GM19240 (cell line): ENCODE results near the gene MIA3.
A peak's percentile ranks its signal among the peaks of the same experiment; 100 is the strongest.
"Not testable (repeated sequence)": the region's sequence is repeated elsewhere in the genome, so short reads cannot be mapped to it uniquely, and the experiment has no call there.

ENCODE experiments used
- DNase-seq: peaks from one replicate; pipeline ENCODE4 v3.0.0; 2011; ENCODE audit warnings: low spot score; ENCODE audit not compliant: insufficient read length

MIA3 gene

DNA sequence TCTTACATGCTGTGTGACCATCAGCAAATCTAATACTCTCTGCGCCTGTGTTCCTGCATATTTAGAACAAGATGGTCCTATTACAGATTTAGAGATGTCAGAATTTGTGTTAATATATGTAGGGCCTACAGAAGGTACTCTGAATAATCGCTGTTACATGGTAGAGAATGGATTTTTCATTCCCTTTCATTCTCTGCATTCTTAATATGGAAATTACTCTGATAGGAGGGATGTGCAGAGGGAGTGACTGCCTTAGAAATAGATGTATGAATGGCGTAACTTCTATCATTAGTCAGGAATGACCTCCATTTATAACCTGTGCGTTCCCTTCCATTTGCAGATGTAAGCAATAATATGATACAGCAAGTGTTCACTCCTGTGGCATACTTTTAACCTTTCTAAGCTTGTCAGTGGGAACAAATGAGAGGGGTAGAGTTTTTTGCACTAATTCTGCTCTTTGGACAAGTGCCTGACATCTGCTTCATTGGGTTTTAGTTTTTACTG lies 45.6 kb downstream of the MIA3 start:
- no peak for DNase-seq

DNA sequence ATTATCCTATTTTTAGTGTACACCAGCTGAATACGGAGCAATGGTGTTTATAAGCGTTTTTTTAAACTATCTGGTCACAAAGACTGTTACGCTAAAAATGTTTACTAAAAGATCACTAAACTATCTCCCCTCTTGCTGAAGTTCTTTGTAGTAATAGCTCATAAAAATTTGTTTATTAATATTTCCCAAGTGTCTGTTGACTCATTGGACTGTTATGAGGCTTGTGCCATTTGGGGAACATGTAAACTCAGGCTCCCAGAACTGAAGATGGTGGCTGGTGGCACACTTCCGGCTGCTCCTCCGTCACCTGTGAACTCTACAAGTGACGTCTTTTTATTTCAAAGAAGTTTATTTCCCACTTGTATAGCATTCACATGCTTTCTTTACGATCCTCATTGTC lies 48.1 kb downstream of the MIA3 start:
- no peak for DNase-seq

DNA sequence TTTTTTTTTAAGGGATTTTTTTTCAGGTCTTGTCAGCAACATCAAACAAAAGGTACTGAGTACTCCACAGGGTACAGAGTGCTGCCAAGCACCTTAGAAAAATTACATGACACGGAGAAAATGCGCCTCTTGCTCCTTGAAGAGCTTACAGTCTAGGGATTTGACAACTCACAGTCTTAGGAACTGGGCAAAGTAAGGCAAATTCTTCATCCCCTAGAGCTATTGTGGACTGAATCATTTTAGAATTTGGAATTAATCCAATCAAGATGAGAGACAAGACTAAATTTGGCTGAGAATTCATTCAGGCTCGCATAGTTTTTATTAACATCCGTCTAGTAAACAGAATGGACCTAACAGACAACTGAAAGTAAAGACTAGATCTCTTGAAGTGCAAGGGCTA lies 50.3 kb downstream of the MIA3 start:
- DNase-seq: not testable (repeated sequence)

DNA sequence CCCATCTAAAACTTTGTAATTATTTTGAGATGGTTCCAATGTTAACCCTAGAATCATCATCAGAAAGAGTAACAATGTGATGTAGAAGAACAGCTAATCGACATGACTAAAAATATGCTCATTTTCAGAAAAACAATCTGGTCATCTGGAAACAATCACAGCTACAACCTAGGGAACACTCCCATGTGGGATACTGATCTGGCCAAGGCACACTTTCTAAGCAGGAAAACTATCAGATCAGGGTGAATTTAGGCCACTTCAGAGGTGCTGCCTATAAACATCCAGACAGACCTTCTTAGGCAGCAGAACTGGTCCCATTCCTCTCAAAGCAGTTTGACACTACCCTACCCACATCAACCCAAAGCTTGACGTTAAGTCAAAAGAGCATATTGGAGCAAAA lies 51.2 kb downstream of the MIA3 start:
- DNase-seq: not testable (repeated sequence)

DNA sequence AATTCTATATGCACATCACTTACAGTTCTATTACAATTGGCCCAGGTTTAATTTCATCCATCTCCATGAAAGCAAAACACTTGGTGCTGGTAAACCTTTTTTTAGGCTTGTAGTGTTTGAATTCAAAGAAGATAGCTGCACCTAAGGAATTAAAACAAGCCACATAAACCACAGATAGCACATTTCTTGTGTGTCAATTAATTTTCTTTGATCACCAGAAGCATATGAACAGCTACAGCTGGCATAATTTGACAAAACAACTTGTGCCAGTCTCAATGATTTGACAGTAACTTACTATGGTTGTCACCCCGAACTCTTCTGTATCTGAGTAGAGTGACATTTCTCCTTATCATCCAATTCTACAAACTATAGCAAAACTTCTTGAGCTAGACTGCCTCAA lies 52.2 kb downstream of the MIA3 start:
- DNase-seq: no peak

DNA sequence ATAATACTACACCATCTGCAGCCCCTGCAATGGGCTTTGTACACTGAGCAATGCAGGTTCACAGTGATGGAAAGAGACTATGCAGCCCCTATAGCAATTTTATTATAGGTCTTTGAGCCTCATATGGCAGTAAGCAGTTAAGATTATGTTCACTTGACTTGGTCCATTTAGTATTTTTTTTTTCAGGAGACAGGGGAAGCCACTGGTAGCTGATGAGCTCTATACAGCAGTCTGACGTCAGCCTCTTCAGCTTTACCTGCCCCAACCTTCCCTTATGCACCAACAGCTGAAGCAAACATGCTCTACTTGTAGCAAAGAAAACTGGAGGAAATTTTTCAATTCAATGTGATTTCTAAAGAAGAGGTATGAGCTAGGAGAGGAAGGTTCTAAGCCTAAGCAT lies 62.2 kb downstream of the MIA3 start:
- DNase-seq: no peak

DNA sequence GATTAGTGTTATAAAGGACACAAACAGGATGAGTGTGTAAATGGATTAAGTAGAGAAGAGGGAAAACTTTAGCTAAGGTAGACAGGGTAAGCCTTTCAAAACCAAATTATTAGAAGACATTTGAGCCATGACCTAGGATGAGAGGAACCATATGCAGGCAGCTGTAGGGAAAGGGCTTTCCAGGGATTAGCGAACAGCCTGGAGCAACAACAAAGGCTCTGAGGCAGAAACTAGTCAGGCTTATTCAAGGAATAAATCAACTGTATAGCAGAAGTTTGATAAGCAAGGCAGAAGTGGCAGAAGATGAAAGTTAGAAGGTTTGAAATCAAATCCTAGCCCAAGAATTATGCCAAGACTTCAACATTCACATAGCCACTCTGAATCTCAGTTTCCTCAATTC lies 73.1 kb downstream of the MIA3 start:
- DNase-seq: no peak

DNA sequence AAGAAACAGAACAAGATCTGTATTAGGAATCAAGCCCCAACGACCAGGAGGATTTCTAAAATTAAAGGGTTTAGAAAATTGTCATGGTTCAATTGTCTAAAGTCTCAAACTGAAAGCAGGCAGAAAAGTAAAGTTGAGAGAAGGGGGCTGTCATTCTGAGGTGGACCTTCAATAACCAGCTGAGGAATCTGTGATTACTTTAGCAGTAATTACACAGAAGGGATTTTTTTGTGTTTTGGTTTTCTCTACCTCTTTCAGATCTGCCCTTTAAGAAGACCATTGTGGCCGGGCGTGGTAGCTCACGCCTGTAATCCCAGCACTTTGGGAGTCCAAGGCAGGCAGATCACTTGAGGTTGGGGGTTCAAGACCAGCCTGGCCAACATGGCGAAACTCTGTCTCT lies 77.0 kb downstream of the MIA3 start:
- DNase-seq: no peak

DNA sequence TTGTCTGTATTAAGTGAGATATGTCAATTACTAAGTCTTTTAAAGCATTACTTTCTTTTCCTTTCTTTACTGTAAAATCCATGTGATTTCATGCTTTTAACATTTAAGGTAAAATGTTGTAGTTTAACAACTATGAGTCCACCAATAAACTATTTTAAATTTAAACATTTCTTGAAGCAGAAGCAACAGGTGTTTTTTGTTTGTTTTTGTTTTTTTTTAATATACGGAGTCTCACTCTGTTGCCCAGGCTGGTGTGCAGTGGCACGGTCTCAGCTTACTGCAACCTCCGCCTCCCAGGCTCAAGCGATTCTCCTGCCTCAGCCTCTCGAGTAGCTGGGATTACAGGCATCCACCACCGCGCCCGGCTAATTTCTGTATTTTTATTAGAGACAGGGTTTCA lies 78.8 kb downstream of the MIA3 start:
- no peak for DNase-seq

DNA sequence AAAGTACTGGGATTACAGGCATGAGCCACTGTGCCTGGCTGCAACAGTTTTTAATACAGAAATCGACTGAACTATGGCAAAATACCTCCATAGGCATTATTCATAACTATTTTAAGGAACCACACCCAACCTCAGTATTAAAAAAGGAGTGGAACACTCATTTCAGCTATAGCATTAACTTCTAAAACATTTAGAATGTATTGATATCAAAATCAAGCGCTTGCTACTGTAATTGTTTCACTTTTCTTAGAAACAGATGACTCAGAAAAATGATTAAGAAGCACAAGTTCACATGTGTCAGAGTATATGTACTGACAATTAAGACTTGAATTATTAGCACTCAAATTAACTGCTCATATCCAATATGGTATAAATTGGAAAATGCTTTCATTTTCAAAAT lies 79.3 kb downstream of the MIA3 start:
- DNase-seq: no peak

DNA sequence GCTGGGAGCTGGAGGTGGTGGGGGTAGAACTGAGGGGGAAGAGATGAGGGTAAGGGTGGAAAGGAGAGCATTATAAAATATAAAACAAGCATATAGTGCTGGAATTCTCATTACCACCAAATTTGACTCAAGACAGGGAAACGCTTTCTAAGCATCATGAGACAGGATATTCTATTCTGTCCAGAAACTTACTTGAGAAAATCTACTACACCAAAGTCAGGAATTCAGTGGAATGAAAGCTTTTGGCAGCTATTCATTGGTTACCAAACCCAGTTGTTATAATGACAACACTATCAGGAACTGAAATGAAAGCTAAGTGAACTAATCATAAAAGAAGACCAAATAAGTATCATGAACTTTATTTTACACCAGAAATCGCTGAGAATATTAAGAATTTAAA lies 79.9 kb downstream of the MIA3 start:
- DNase-seq: no peak

DNA sequence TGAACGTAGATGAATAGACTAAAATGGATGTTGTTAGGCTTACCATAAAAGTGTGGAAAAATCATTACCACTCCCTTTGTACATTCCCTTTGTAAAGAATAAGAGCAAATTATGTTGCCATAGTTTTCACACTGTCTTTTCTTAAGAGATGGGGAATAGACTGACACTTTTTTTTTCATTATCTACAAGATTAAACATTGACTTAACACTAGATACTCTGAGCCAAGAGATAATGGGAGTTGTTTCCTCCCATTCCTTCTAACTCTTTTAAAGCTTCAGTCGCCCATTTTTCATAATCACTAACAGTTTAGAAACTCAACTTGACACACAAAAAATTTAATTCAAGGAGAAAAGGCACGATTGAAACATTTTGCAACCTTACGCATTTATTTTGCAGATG lies 84.3 kb downstream of the MIA3 start:
- DNase-seq: no peak

DNA sequence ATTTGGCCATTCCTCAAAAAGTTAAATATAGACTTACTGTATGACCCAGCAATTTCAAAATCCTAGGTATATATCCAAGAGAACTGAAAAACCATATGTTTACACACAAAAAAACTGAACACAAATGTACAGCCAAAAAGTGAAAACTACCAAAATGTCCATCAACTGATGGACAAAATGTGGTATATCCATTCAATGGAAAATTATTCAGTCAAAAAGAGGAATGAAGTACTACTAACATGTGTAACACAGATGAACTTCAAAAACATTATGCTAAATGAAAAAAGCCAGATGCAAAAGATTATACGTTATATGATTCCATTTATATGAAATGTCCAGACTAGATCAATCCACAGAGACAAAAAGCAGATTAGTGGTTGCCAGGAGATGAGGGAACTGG lies 86.4 kb downstream of the MIA3 start:
- DNase-seq: no peak

DNA sequence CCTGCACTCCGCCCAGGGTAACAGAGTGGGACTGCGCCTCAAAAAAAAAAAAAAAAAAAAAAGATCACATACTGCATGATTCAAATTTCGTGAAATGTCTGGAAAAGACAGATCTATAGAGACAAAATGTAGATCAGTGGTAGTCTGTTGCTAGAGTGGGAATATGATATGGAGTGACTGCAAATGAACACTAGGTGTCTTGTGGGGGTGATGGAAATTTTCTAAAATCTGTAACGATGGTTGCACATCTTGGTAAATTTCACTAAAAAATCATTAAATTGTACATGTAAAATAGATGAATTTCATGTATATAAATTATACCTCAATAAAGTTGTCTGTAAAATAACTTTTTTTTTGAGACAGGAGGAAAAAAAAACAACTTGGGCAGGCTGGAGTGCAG lies 88.9 kb downstream of the MIA3 start:
- no peak for DNase-seq

DNA sequence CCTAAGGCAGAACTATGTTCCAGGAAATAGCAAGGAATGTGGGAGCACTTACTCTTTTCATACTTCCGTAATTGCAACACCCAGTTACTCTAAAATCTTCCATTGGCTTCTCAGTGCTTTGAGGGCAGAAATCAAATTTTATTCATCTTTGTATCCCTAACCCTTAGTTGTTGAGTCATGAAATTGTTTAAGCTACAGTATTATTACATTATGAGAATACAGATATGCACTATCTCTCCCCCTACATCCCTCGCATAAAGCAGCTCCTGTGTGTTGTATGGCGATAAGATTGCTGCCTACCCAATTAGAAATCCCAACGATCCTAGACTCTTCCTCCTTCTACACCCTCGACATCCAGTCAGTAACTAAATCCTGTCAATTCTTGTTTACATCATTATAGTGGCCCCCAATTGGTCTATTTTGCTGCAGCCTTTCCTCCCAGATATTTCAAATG lies 91.8 kb downstream of the MIA3 start:
- DNase-seq: no peak

DNA sequence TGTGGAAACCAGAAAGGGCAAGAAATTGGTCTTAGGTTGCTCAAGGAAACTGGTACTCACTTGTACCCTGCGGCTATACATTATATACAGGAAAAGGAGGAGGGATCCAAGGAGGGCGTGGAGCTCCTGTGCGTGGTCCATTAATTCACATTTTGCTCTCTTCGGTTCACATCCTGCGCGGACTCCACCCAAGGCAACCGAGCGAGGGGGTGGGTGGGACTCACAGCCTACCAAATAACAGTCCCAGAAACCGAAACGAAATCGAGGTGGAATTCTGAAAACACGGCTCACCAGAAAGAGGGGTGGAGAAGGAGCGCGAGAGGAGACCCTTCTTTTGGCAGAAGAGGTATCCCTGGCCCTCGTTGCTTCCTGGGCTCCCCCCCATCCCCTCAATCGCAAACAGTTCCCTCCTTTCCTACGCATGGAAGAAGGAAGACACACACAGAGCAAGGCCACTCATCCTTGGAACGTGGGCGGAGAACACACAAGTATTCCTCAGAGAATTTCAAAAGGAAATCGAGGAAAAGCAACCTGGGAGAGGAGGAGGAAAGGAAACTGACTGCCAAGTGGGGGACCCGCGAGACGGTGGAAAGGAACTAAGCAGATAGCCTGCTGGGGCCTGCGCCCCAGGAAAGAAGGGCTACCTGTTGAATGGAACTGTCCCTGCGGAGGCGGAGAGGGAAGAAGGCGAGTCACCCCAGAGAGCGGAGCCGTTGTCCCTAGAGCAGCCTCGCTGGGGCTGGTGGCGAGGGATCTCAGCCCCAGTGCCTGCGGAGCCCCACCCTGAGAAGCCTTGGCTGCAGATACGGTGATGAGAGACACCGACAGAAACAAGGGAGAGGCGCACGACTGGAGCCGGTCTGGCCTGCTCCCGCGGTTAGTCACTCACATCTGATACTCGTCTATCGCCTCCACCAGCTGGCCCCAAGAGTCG lies 93.7 kb downstream of the MIA3 start:
- no peak for DNase-seq

DNA sequence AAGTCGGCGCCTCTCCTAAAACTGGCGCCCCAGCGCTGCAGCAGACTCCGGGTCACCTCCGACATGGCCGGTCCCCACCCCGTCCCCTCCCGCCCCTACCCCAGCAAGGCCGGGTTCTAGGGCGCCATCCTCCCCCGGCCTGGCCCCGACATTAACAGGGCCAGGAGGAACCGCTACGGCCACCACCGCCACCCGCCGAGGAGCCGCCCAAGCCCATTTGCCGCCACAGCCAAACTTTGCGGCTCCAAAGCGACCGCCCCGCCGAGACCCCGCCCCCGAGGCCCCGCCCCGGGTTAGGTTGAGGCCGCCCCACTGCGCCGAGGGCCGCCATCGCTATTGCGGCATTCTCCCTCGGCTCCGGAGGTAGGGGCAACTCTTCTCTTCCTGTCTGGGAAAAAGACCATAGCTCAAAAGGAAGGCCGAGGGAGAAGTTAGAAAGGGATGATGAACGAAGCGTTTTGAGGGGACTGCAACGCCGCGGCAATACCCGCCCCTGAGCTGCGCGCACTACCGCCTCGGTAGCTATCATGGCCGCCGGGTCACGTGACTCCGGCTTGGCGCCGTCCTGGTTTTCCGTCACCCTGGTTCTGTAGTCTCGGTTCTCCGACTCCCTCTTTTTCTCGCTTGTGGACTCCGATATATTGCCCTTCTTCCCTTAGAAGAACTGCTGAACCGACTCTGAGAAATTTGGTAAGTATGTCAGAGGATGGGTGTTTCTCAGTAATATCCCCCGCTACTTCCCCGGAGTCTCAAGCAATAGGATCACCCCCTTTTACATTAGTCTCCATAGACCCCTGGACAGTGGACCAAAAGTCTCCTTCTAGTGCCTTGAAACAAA lies 94.6 kb downstream of the MIA3 start, which contains the start of the genes AIDA and BROX:
Gene AIDA (minus strand): TSS at position 239 of the 838 bp plus-strand sequence. CDS start 174 bp downstream, at position 65.
Gene BROX (plus strand): TSS at position 312 of the 838 bp plus-strand sequence. CDS start 3,136 bp downstream, outside the sequence.
- peak; percentile 58 for DNase-seq

DNA sequence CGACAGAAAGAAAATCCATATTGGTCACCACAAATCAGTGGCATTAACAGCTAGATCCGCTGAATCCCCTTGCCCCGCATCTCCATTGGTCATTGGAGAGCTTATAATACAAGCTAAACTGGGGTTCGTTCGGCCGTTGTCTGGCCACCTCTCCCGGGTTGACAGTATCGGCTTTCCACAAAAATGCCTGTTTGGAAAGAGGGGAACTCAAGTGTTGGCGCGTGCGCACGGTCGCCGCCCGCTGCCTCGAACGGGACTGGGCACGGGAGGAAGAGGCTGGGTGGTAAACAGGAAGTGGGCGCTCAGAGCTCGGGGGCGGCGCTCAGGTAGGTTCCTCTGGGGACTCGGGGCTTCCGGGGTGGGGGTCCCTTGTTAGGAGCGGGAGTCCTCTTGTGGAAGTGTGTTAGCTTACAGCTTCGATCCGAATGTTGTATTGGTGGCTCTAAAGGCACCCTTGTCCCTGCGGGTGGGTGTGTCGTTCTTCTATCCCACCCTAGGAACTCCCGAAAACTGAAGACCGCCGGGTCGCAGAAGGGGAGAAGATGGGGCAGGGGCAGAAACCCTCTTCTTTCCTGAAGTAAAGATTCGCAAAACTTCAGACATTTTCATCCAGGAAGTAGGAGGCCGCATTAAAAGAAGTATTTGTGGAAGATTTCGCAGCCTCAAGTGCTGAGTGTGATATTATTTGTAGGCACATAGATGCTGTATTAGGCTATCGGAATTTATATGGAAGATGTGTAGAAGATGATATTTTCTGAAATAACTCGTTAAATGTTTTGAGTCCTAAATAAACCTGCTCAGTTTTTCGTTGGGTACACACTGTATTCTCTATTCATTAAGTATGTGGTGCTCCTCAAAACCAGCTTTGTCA lies 95.4 kb downstream of the MIA3 start:
- peak; percentile 33 for DNase-seq

DNA sequence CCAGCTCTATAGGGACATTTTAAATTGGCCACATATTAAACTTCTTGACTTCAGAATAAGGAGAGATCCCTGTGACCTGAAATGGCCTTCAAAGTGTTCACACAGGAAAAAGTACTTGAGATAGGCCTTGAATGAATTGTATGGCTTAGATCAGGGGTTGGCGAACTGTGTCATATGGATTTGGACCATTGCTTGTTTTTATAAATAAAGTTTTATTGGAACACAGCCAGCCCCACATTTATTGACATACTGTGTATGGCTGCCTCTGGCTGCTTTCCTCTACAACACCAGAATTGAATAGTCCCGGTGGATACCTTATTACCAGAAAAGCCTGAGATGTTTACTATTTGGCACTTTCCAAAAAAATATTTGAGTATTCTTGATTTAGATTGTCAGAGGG lies 98.5 kb downstream of the MIA3 start:
- no peak for DNase-seq
